GM12892 (cell line): ENCODE data around the gene LIF.

ENCODE experiments used
- POLR2A ChIP-seq: IDR thresholded peaks from 2 replicates; pipeline ENCODE4 v1.6.1; 2011; ENCODE audit warnings: low read depth, low read length, control low read depth
- POLR2AphosphoS5 ChIP-seq: IDR thresholded peaks from 2 replicates; pipeline ENCODE4 v1.6.1; 2011; ENCODE audit warnings: low read depth, low read length, control low read depth
- TAF1 ChIP-seq: IDR thresholded peaks from 2 replicates; pipeline ENCODE4 v1.6.1; 2011; ENCODE audit warnings: low read depth, mild to moderate bottlenecking, control low read depth, low read length, borderline replicate concordance

DNA sequence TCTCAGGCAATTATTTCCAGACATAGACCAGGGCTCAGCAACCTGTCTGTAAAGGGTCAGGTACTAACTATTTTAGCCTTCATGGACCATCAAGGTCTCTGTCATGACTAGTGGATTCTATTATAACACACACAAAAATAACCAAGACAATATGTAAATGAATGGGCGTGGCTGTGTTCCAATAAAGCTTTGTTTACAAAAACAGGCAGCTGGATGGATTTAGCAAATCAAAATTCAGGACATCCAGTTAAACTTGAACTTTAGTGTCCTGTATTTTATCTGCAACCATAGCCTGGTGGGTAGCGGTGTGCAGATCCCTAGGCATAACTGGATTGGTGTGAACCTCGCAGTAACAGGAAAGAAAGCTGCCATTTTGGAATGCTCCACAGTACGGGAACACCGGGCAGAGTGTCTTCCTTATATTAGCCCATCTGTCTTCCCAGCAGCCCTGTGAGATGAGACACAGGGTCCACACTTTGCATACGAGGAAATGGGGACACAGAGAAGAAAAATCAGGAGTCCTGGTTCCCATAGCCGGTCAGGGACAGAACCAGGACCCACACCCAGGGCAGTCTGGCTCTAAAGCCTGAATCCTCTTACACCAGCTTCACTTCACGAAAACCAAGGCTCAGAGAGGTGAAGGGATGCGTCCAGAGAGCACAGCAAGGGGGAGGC lies 15.6 kb downstream of the LIF start:
- TF ChIP-seq POLR2A = no peak
- no peak for TF ChIP-seq TAF1
- TF ChIP-seq POLR2AphosphoS5 = no peak
